H1 (cell line): ENCODE data around the gene SLC6A7. TPM values are rescaled to one million over a fixed set of nuclear protein-coding genes. Genes with fewer than 3 reads are reported as not detected.
A peak's percentile ranks its signal among the peaks of the same experiment; 100 is the strongest.

Experiments
- CTCF ChIA-PET: fragments of 300-600 bp; sonication (Branson Sonifier 250); formaldehyde crosslinking; loops from one replicate; lab custom pipeline; 2021; ENCODE audit not compliant: partially characterized antibody; lab: Charles Lee
- POLR2A ChIA-PET: fragments of 300-600 bp; sonication (Branson Sonifier 250); formaldehyde crosslinking; loops from one replicate; lab custom pipeline; 2021; ENCODE audit warnings: inconsistent platforms; ENCODE audit not compliant: partially characterized antibody; lab: Charles Lee
- DNase-seq, 2 experiments: peaks; one replicate each; pipeline versions ENCODE4 v3.0.0 to v3.0.0-alpha.2; 2010 to 2022; ENCODE audit warnings: low spot score in 2 of 2, low read depth in 1 of 2, mixed read lengths in 1 of 2
- FAIRE-seq: peaks from 2 replicates; lab custom pipeline; 2011; peaks lifted over from hg19 to GRCh38; lab: Jason Lieb, UNC
- H2AFZ ChIP-seq: 2 replicates; pipeline ENCODE4 v1.8.1; 2012; ENCODE audit warnings: low read length, inconsistent platforms
- H2AK5ac ChIP-seq: 2 replicates; pipeline ENCODE4 v1.6.1; 2013; ENCODE audit warnings: low read depth, low read length
- H2BK120ac ChIP-seq: replicated peaks from 2 replicates; pipeline ENCODE3; 2013; ENCODE audit warnings: low read depth, low read length, inconsistent platforms
- H2BK12ac ChIP-seq: 2 replicates; pipeline ENCODE4 v1.6.1; 2013; ENCODE audit warnings: low read depth, low read length
- H2BK15ac ChIP-seq: 2 replicates; pipeline ENCODE4 v1.6.1; 2013; ENCODE audit warnings: low read length
- H2BK20ac ChIP-seq: 2 replicates; pipeline ENCODE4 v1.6.1; 2013; ENCODE audit warnings: low read length
- H2BK5ac ChIP-seq: 2 replicates; pipeline ENCODE4 v1.6.1; 2013; ENCODE audit warnings: low read depth, low read length
- H3K14ac ChIP-seq: 2 replicates; pipeline ENCODE4 v1.6.1; 2013; ENCODE audit warnings: inconsistent platforms; ENCODE audit not compliant: insufficient read length
- H3K18ac ChIP-seq: 2 replicates; pipeline ENCODE4 v1.6.1; 2013; ENCODE audit warnings: low read length; ENCODE audit errors: extremely low read depth
- H3K23ac ChIP-seq: 2 replicates; pipeline ENCODE4 v1.6.1; 2013; ENCODE audit warnings: inconsistent platforms; ENCODE audit not compliant: insufficient read length
- H3K23me2 ChIP-seq: 2 replicates; pipeline ENCODE4 v1.6.1; 2013; ENCODE audit warnings: low read depth, low read length
- H3K27ac ChIP-seq: 2 replicates; pipeline ENCODE4 v1.6.1; 2011; ENCODE audit warnings: low read depth, low read length, inconsistent platforms
- H3K27me3 ChIP-seq, 4 experiments: replicated peaks in 1 of 4; 1 replicate in 1 of 4; 2 replicates in 3 of 4; pipeline versions ENCODE4 v1.6.1 to v1.8.1; 2011 to 2013; ENCODE audit warnings: low read length in 3 of 4, mild to moderate bottlenecking in 3 of 4, inconsistent platforms in 2 of 4, mixed read lengths in 2 of 4, moderate library complexity in 1 of 4; ENCODE audit not compliant: control insufficient read depth in 3 of 4, insufficient read depth in 3 of 4; ENCODE audit errors: extremely low read depth in 1 of 4
- H3K36me3 ChIP-seq, 4 experiments: 2 replicates each; pipeline versions ENCODE4 v1.6.1 to v1.8.1; 2011 to 2013; ENCODE audit warnings: mild to moderate bottlenecking in 4 of 4, low read length in 3 of 4, moderate library complexity in 2 of 4, control low read depth in 1 of 4, inconsistent platforms in 1 of 4; ENCODE audit not compliant: insufficient read depth in 4 of 4, control insufficient read depth in 2 of 4
- H3K4ac ChIP-seq: replicated peaks from 2 replicates; pipeline ENCODE3; 2013; ENCODE audit warnings: low read length, low read depth, mixed read lengths, inconsistent platforms; ENCODE audit not compliant: insufficient read length
- H3K4me1 ChIP-seq, 4 experiments: replicated peaks in 1 of 4; 1 replicate in 1 of 4; 2 replicates in 3 of 4; pipeline versions ENCODE4 v1.6.1 to v1.8.1; 2011 to 2013; ENCODE audit warnings: low read length in 3 of 4, inconsistent platforms in 2 of 4, mixed read lengths in 1 of 4; ENCODE audit not compliant: insufficient read depth in 4 of 4, control insufficient read depth in 3 of 4
- H3K4me2 ChIP-seq, 2 experiments: 2 replicates each; pipeline versions ENCODE4 v1.6.1 to v1.8.1; 2011 to 2013; ENCODE audit warnings: low read depth in 2 of 2, low read length in 2 of 2, control low read depth in 1 of 2, inconsistent platforms in 1 of 2, mild to moderate bottlenecking in 1 of 2; ENCODE audit not compliant: insufficient read depth in 1 of 2
- H3K4me3 ChIP-seq, 4 experiments: fragments of 200-600, 300-600 bp in 1 of 4; sonication (generic), shearing (Covaris generic), sonication (Bioruptor Twin) in 1 of 4; 2 replicates each; pipeline versions ENCODE4 v1.5.1 to v1.8.1; 2011 to 2016; ENCODE audit warnings: low read length in 4 of 4, low read depth in 3 of 4, control low read depth in 2 of 4, inconsistent platforms in 2 of 4, mild to moderate bottlenecking in 2 of 4, mixed read lengths in 1 of 4, moderate library complexity in 1 of 4; ENCODE audit not compliant: insufficient read depth in 2 of 4; ENCODE audit errors: extremely low read depth in 1 of 4
- H3K56ac ChIP-seq: replicated peaks from 2 replicates; pipeline ENCODE3; 2013; ENCODE audit warnings: low read depth, mild to moderate bottlenecking, mixed read lengths, low read length, inconsistent platforms; ENCODE audit not compliant: insufficient read length
- H3K79me1 ChIP-seq: 2 replicates; pipeline ENCODE4 v1.6.1; 2013; ENCODE audit warnings: low read depth, low read length, control low read depth
- H3K79me2 ChIP-seq, 2 experiments: 2 replicates each; pipeline versions ENCODE4 v1.6.1 to v1.8.1; 2012 to 2013; ENCODE audit warnings: low read length in 2 of 2, mild to moderate bottlenecking in 2 of 2, inconsistent platforms in 1 of 2; ENCODE audit not compliant: insufficient read depth in 2 of 2, control insufficient read depth in 1 of 2
- H3K9ac ChIP-seq, 4 experiments: replicated peaks in 1 of 4; 1 replicate in 1 of 4; 2 replicates in 3 of 4; pipeline versions ENCODE4 v1.6.1 to v1.8.1; 2011 to 2013; ENCODE audit warnings: low read depth in 3 of 4, low read length in 3 of 4, control low read depth in 2 of 4, mild to moderate bottlenecking in 2 of 4, moderate library complexity in 2 of 4, inconsistent platforms in 1 of 4; ENCODE audit errors: extremely low read depth in 1 of 4
- H3K9me3 ChIP-seq, 2 experiments: 2 replicates each; pipeline versions ENCODE4 v1.6.1 to v1.8.1; 2012 to 2013; ENCODE audit warnings: mild to moderate bottlenecking in 2 of 2, moderate library complexity in 2 of 2, control low read depth in 1 of 2, inconsistent platforms in 1 of 2, low read depth in 1 of 2, low read length in 1 of 2, mixed read lengths in 1 of 2; ENCODE audit not compliant: insufficient read depth in 2 of 2
- H4K20me1 ChIP-seq, 2 experiments: replicated peaks in 1 of 2; 2 replicates each; pipeline versions ENCODE3 to v1.8.1; 2011 to 2013; ENCODE audit warnings: inconsistent platforms in 2 of 2, low read length in 2 of 2, mild to moderate bottlenecking in 1 of 2; ENCODE audit not compliant: insufficient read depth in 2 of 2, control insufficient read depth in 1 of 2
- H4K5ac ChIP-seq: 2 replicates; pipeline ENCODE4 v1.6.1; 2013; ENCODE audit warnings: low read length, low read depth, mixed read lengths, inconsistent platforms; ENCODE audit not compliant: insufficient read length
- H4K8ac ChIP-seq: 2 replicates; pipeline ENCODE4 v1.8.0; 2013; ENCODE audit warnings: mild to moderate bottlenecking, moderate library complexity, low read length, inconsistent platforms; ENCODE audit not compliant: insufficient read depth; ENCODE audit errors: extremely low read depth
- H4K91ac ChIP-seq: replicated peaks from 2 replicates; pipeline ENCODE3; 2013; ENCODE audit warnings: low read length, mixed read lengths, inconsistent platforms; ENCODE audit not compliant: insufficient read length
- ATF2 ChIP-seq: IDR thresholded peaks from 2 replicates; pipeline ENCODE4 v1.6.1; 2012; ENCODE audit warnings: low read length, inconsistent platforms
- CBX5 ChIP-seq: fragments of 300-800, 300-1000 bp; sonication (generic); IDR thresholded peaks from 2 replicates; pipeline ENCODE4 v1.7.1; 2016; ENCODE audit warnings: antibody characterized with exemption, low read length, low read depth
- EP300 ChIP-seq, 2 experiments: IDR thresholded peaks; 1 replicate in 1 of 2; 2 replicates in 1 of 2; pipeline ENCODE4 v1.6.1; 2011 to 2012; ENCODE audit warnings: low read depth in 2 of 2, low read length in 2 of 2, mild to moderate bottlenecking in 2 of 2, borderline replicate concordance in 1 of 2, inconsistent platforms in 1 of 2, moderate library complexity in 1 of 2
- FOSL1 ChIP-seq: IDR thresholded peaks from 2 replicates; pipeline ENCODE4 v1.6.1; 2011; ENCODE audit warnings: mild to moderate bottlenecking, low read depth, low read length, moderate library complexity; ENCODE audit not compliant: insufficient read depth
- KDM1A ChIP-seq: fragments of 200-600, 300-600 bp; sonication (generic); IDR thresholded peaks from 2 replicates; pipeline ENCODE4 v1.7.1; 2016; ENCODE audit warnings: mild to moderate bottlenecking, low read length, borderline replicate concordance
- POLR2A ChIP-seq, 2 experiments: IDR thresholded peaks; 1 replicate in 1 of 2; 2 replicates in 1 of 2; pipeline ENCODE4 v1.6.1; 2011; ENCODE audit warnings: low read depth in 2 of 2, low read length in 2 of 2, mild to moderate bottlenecking in 2 of 2; ENCODE audit errors: control extremely low read depth in 1 of 2
- POLR2AphosphoS5 ChIP-seq: IDR thresholded peaks from 2 replicates; pipeline ENCODE4 v1.6.1; 2011; ENCODE audit warnings: low read depth, low read length
- TEAD4 ChIP-seq: IDR thresholded peaks from 2 replicates; pipeline ENCODE4 v1.6.1; 2012; ENCODE audit warnings: low read depth, low read length, inconsistent platforms, mixed read lengths
- ZNF274 ChIP-seq: IDR thresholded peaks from 2 replicates; pipeline ENCODE4 v1.7.0; 2012; ENCODE audit warnings: low read length, borderline replicate concordance; ENCODE audit errors: extremely low read depth
- WGBS, 2 experiments: shearing (Covaris generic) in 1 of 2; methylation state at CpG; one replicate each; pipeline versions ENCODE4 v1.1.6 to v1.1.7; 2013 to 2015; ENCODE audit warnings: low lambda C conversion rate in 2 of 2, mixed read lengths in 2 of 2, inconsistent platforms in 1 of 2, low coverage in 1 of 2, missing lambda C conversion rate in 1 of 2; ENCODE audit not compliant: insufficient replicate concordance in 2 of 2, insufficient coverage in 1 of 2, insufficient read length in 1 of 2; ENCODE audit errors: extremely low coverage in 1 of 2, missing lambda C conversion rate in 1 of 2; 5-methylcytosine and 5-hydroxymethylcytosine counted together
- polyA plus RNA-seq, 7 experiments: library from polyadenylated mRNA; depleted of rRNA in 3 of 7; stranded (reverse) in 5 of 7; unstranded in 2 of 7; fragments of >200 nt in 5 of 7; fragments of 200-250 nt in 2 of 7; gene quantifications; 1 replicate in 5 of 7; 2 replicates in 1 of 7; 4 replicates in 1 of 7; pipeline versions ENCODE4 v1.2.1 to v1.2.3, GENCODE V29; 2011 to 2013; ENCODE audit warnings: missing spikeins in 2 of 7, mixed read lengths in 2 of 7
- total RNA-seq: library from RNA; stranded (reverse); fragmentation: NEBNext Ultra II Directional; extraction: Animal tissue kit (Norgen Biotek cat#: 25700); gene quantifications from 2 replicates; pipeline ENCODE4 v1.2.1, GENCODE V29; 2021
- TF ChIP-seq, protein P1 (sequence below): IDR thresholded peaks from 2 replicates; pipeline ENCODE4 v1.6.1; 2012; ENCODE audit warnings: inconsistent platforms

Gene SLC6A7
- total and polyA plus RNA-seq, 2 of the 8 experiments (the other 6 are each of a cell fraction or from before 2014, with no cell fraction given) = 0.07 to 0.12 TPM

DNA sequence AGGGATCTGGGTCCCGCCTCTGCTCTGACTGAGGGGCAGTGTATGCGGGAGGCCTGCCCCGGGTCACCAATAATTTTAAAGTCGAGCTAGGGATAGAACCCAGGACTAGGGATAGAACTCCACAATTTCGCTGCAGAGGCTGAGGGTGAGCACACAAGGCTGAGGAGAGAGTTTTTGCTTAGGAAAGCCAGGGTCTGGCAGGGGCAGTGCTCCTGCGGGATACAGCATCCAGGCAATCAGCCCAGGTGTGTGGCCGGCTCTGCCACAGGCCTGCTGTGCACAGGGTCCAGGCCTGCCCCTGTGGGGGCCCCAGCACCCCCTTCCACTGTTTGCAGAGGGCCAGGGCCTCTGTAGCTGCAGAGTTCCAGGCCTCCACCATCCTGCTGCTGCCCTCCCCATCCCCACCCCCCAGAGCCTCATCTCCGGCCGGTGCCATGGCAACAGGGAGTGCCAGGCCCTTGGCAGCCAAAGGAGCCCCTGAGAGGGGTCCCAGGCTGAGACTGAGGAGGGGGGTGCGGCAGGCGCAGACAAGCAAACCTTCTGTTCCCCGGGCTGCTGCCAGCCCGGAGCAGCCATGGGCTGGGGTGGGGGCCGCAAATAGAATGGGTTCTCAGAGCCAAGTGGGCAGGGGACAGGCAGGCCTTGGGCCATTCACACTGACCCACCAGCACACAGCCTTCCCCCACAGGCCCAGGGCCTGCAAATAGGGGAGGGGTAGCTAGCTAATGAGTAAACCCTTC, 42.8 kb upstream of the SLC6A7 start:
- Histone ChIP-seq H3K4me3 (no peak overlapping the region), H4K8ac (no peak overlapping the region), H3K4me2 (no peak overlapping the region), H3K79me1 (no peaks in the 10 kb centered on the region; the same call in 1 of the 2 replicates), H2AFZ (no peak overlapping the region), H3K9me3 (no peaks in the 10 kb centered on the region), H3K14ac (no peak overlapping the region), H2BK12ac (0 out of 2 replicates have a peak overlapping the region, but pooled peaks have one; percentile 17), H3K23me2 (no peaks in the 10 kb centered on the region), H2BK20ac (no peak overlapping the region), H3K36me3 (no peaks in the 10 kb centered on the region), H3K27ac (no peak overlapping the region), H2BK120ac (no peak overlapping the region), H3K79me2 (no peaks in the 10 kb centered on the region), H3K27me3 (no peaks in the 10 kb centered on the region; a peak in 1 of 7 replicates), H2AK5ac (no peak overlapping the region), H4K5ac (no peak overlapping the region), H3K4ac (no peak overlapping the region), H3K18ac (no peak overlapping the region), H4K20me1 (no peaks in the 10 kb centered on the region), H3K4me1 (peaks cover 0 to 14% (median 8%) of the 10 kb centered on the region in 4 experiments; a peak in 6 of 7 replicates), H3K56ac (no peak overlapping the region), H3K9ac (no peak overlapping the region), H3K23ac (no peak overlapping the region), H4K91ac (no peak overlapping the region), H2BK5ac (no peak overlapping the region), H2BK15ac (no peak overlapping the region)
- ChIA-PET POLR2A (interaction anchor here (1.3 kb wide), 2 partner anchors 25 to 36 kb away, joined by 3 to 4 read pairs; no protein-coding TSS in a partner anchor), CTCF (interaction anchor here (0.6 to 4.1 kb wide), 10 partner anchors 8 to 101 kb away, joined by 3 to 21 read pairs (median 5); partner anchors contain the start of gene PDGFRB)
- no peak for DNase-seq
- FAIRE-seq = no peak
- WGBS, 2 experiments = 91% methylated on average over 13 of the region's 14 CpGs; no CpG with 5 or more reads in 1 of the 2 experiments
- TF ChIP-seq TEAD4 (no peak), ATF2 (no peak), ZNF274 (no peak), KDM1A (no peak), CBX5 (no peak), FOSL1 (no peak), POLR2A (IDR thresholded peaks at IDR 0.05; ENCODE audit: control extremely low read depth in 1 of 2, low read depth in 2 of 2, low read length in 2 of 2) (no peak), EP300 (IDR thresholded peaks at IDR 0.05; ENCODE audit: borderline replicate concordance in 1 of 2, low read depth in 2 of 2, low read length in 2 of 2) (no peak), POLR2AphosphoS5 (no peak)
- TF ChIP-seq, protein P1, sequence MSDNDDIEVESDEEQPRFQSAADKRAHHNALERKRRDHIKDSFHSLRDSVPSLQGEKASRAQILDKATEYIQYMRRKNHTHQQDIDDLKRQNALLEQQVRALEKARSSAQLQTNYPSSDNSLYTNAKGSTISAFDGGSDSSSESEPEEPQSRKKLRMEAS = no peak
